Spleen (tissue), 11 donors: ENCODE data around the gene ZMYND8. TPM values are rescaled to one million over a fixed set of nuclear protein-coding genes. Genes with fewer than 3 reads are reported as not detected.

Experiments
- DNase-seq: peaks from one replicate; pipeline ENCODE4 v3.0.0-alpha.2; 2020
- H3K27ac ChIP-seq, 8 donors: fragments of 200-600 bp; sonication (generic) in 7 of 8; 1 replicate in 4 of 8; 2 replicates in 4 of 8; pipeline versions ENCODE4 v1.5.0 to v1.8.0; 2016 to 2021; ENCODE audit warnings: inconsistent platforms in 4 of 8, mild to moderate bottlenecking in 4 of 8, moderate library complexity in 1 of 8
- H3K27me3 ChIP-seq, 7 donors: fragments of 200-600 bp; sonication (generic) in 6 of 7; replicated peaks in 1 of 7; 1 replicate in 4 of 7; 2 replicates in 3 of 7; pipeline versions ENCODE4 v1.5.0 to v1.8.0; 2016 to 2021; ENCODE audit warnings: inconsistent platforms in 3 of 7, mild to moderate bottlenecking in 1 of 7
- H3K36me3 ChIP-seq, 6 donors: fragments of 200-600 bp; sonication (generic) in 5 of 6; 1 replicate in 4 of 6; 2 replicates in 2 of 6; pipeline versions ENCODE4 v1.5.0 to v1.8.0; 2016 to 2021; ENCODE audit warnings: inconsistent platforms in 2 of 6
- H3K4me1 ChIP-seq, 6 donors: fragments of 200-600 bp; sonication (generic) in 5 of 6; 1 replicate in 3 of 6; 2 replicates in 3 of 6; pipeline versions ENCODE4 v1.5.0 to v1.8.0; 2016 to 2021; ENCODE audit warnings: inconsistent platforms in 3 of 6
- H3K4me3 ChIP-seq, 8 donors: fragments of 200-600 bp; sonication (generic) in 7 of 8; 1 replicate in 4 of 8; 2 replicates in 4 of 8; pipeline versions ENCODE4 v1.5.0 to v1.8.0; 2016 to 2021; ENCODE audit warnings: inconsistent platforms in 4 of 8, mild to moderate bottlenecking in 4 of 8, moderate library complexity in 2 of 8
- H3K9me3 ChIP-seq, 8 donors: fragments of 200-600 bp; sonication (generic) in 7 of 8; 1 replicate in 4 of 8; 2 replicates in 4 of 8; pipeline versions ENCODE4 v1.5.0 to v1.8.0; 2016 to 2021; ENCODE audit warnings: inconsistent platforms in 4 of 8
- POLR2A ChIP-seq, 3 donors: fragments of 450-650 bp; IDR thresholded peaks; one replicate each; pipeline ENCODE4 v1.5.1; 2017; ENCODE audit warnings: antibody characterized with exemption in 3 of 3, mild to moderate bottlenecking in 1 of 3
- POLR2AphosphoS5 ChIP-seq, 3 donors: sonication (generic); formaldehyde crosslinking; IDR thresholded peaks; one replicate each; pipeline ENCODE4 v1.5.1; 2017; ENCODE audit warnings: antibody characterized with exemption in 3 of 3
- WGBS, 5 donors: extraction: QIAGEN DNeasy Blood & Tissue Kit in 3 of 5; methylation state at CpG; one replicate each; pipeline versions ENCODE4 v1.1.5 to v1.1.7; 2013 to 2018; 5-methylcytosine and 5-hydroxymethylcytosine counted together
- intact Hi-C: fragments of 100-400 bp; cut with DNase I; formaldehyde crosslinking; loops from one replicate; pipeline ENCODE4 v1.15.0; 2023; ENCODE audit warnings: low total_unique reads
- polyA plus RNA-seq, 3 donors: library from polyadenylated mRNA; stranded (reverse); fragments of 200-250 nt; gene quantifications; one replicate each; pipeline ENCODE4 v1.2.1, GENCODE V29; 2013
- total RNA-seq, 7 donors: library from RNA; depleted of rRNA in 3 of 7; stranded (reverse); fragments of >200 nt in 3 of 7; fragmentation: NEBNext Ultra II Directional in 4 of 7; extraction: Animal tissue kit (Norgen Biotek cat#: 25700) in 4 of 7; gene quantifications; one replicate each; pipeline versions ENCODE4 v1.1.0 to v1.2.1, GENCODE V29; 2016 to 2021
- TF ChIP-seq, protein P1 (sequence below), 11 experiments: fragments of 200-600 bp in 7 of 11; fragments of 450-650 bp in 4 of 11; sonication (generic) in 4 of 11; IDR thresholded peaks in 8 of 11; conservative IDR thresholded peaks in 3 of 11; 1 replicate in 7 of 11; 2 replicates in 4 of 11; pipeline versions ENCODE4 v1.4.0 to v1.8.0; 2016 to 2021; ENCODE audit warnings: antibody characterized with exemption in 11 of 11, inconsistent platforms in 4 of 11, mild to moderate bottlenecking in 1 of 11
- donor health status: healthy with polysubstance abuse.
- donor health status: DM: no; HTN: no; CAD: no; lungs with moderate emphysema.
- donor health status: DM: no; HTN: no; CAD: no.
- donor health status: Bipolar disorder and iron deficiency.
- donor health status: healthy.
- donor health status: DM: no; HTN: no; CAD: no.
- donor health status: DM: yes; HTN: yes; CAD: no.

ZMYND8 gene
- total and polyA plus RNA-seq, 10 donors, result 12.5 to 64.0 (median 46.8) TPM

DNA sequence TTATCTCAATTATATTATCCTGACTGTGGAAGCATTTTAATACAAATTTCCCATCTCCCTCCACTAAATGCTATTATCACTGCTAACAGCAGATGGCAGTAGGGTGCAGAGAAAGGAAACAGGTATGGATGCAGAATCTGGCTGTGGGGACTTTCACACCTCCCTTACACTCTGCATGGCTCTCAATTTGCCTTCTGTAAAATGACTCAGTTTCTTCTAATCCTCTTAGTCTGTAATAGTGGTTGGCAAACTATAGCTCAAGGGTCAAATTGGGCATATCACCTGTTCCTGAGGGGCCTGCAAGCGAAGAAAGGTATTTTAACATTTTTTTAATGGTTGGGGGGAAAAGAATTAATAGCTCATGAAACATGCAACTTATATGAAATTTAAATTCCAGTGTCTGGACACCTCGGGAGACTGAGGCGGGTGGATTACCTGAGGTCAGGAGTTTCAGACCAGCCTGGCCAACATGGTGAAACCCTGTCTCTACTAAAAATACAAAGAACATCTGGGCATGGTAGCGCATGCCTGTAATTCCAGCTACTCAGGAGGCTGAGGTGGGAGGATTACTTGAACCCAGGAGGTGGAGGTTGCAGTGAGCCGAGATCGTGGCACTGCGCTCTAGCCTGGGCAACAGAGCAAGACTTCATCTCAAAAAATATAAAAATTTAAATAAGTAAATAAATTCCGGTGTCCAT is 83.5 kb downstream of the ZMYND8 start:
- Histone ChIP-seq H3K36me3 (peaks cover 3 to 97% (median 39%) of the 10 kb centered on the region in 6 donors), H3K4me1 (peaks cover 8 to 58% (median 37%) of the 10 kb centered on the region in 6 donors), H3K27me3 (no peaks in the 10 kb centered on the region), H3K4me3 (no peak overlapping the region), H3K27ac (peak overlapping the region in 7 of 8 donors; percentile 73 to 83 (median 79)), H3K9me3 (no peaks in the 10 kb centered on the region)
- no peak for DNase-seq
- TF ChIP-seq POLR2A (IDR thresholded peaks at IDR 0.05), result no peak
- TF ChIP-seq, protein P1, sequence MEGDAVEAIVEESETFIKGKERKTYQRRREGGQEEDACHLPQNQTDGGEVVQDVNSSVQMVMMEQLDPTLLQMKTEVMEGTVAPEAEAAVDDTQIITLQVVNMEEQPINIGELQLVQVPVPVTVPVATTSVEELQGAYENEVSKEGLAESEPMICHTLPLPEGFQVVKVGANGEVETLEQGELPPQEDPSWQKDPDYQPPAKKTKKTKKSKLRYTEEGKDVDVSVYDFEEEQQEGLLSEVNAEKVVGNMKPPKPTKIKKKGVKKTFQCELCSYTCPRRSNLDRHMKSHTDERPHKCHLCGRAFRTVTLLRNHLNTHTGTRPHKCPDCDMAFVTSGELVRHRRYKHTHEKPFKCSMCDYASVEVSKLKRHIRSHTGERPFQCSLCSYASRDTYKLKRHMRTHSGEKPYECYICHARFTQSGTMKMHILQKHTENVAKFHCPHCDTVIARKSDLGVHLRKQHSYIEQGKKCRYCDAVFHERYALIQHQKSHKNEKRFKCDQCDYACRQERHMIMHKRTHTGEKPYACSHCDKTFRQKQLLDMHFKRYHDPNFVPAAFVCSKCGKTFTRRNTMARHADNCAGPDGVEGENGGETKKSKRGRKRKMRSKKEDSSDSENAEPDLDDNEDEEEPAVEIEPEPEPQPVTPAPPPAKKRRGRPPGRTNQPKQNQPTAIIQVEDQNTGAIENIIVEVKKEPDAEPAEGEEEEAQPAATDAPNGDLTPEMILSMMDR (IDR thresholded peaks at IDR 0.05 in 8 of 11, conservative IDR thresholded peaks at IDR 0.05 in 3 of 11), result peak; percentile 74 to 97 (median 86)
- TF ChIP-seq POLR2AphosphoS5 (IDR thresholded peaks at IDR 0.05), result peak in 1 of 3 donors; percentile 20
- intact Hi-C loops, result loop anchor here (2.0 to 5.0 kb wide), 2 partner anchors 112 to 349 kb away; no protein-coding TSS in a partner anchor
- 83 to 94% (median 91%) methylated on average over 8 of the region's 8 CpGs for WGBS, 5 donors

DNA sequence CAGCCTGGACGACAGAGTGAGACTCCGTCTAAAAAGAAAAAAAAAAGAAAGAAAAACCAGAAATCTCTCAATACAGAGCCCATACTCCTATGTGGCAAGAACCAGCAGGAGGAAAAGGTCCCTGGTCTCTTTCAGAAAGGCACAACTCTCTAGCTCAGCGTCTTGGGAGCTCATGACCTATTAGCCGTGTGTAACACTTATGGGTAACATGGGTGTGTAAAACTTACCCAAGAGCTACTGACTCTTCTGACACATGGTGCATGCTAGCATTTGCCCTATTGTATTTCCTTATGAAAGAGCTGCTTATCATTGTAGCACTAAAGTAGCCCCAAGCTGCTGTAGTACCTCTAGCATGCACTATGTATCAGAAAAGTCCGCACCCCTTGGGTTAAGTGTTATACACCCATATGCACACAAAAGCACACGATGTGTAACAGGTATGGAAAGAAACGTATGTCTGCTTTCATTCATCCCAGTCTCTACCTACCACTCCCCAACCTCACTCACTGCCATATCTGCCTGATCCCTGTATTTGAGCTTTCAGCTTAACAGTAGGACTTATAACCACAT is 85.4 kb downstream of the ZMYND8 start:
- Histone ChIP-seq H3K27ac (no peak overlapping the region), H3K9me3 (no peaks in the 10 kb centered on the region), H3K27me3 (no peaks in the 10 kb centered on the region), H3K4me1 (peaks cover 8 to 47% (median 33%) of the 10 kb centered on the region in 6 donors), H3K36me3 (peaks cover 2 to 97% (median 39%) of the 10 kb centered on the region in 6 donors), H3K4me3 (no peak overlapping the region)
- intact Hi-C loops, result loop anchor here (5.0 kb wide), 1 partner anchor 351 kb away; no protein-coding TSS in a partner anchor
- TF ChIP-seq, protein P1 (IDR thresholded peaks at IDR 0.05 in 8 of 11, conservative IDR thresholded peaks at IDR 0.05 in 3 of 11), result no peak
- TF ChIP-seq POLR2A (IDR thresholded peaks at IDR 0.05) (no peak), POLR2AphosphoS5 (IDR thresholded peaks at IDR 0.05) (no peak)
- DNase-seq, result no peak
- 79 to 92% (median 84%) methylated on average over 7 of the region's 7 CpGs for WGBS, 5 donors

DNA sequence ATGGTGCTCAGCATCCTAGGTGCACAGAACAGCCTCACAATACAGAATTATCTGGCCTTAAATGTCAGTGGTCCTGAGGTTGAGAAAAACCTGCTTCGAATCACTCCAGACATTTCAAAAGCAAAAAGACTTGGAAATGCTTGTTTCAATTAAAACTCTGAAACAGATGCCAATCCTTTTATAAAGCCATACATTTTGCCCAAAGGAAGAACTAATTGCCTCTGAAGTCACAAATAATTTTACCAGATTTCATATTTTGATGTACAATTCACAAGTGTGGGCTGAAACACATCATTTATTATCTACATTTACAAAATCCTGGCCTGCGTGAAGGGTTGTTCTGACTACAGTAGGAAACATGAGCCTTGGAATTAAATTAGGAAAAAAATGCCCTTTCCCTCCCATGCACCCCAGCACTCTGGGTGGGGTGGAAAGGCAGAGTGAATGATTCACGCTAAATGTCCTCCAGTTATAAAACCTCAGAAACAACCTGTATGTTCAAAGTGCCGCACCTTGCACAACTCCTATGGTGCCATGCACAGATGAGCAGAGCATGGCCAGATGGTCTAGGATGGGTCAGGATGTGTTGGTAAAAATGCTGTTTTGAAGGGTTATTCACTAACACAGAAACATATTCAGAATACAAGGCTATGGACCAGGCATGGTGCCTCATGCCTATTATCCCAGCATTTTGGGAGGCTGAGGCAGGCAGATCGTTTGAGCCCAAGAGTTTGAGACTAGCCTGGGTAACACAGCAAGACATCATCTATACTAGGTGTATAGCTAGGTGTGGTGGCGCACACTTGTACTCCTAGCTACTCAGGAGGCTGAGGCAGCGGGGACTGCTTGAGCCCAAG is 87.0 kb downstream of the ZMYND8 start:
- no peaks in the 10 kb centered on the region for H3K9me3 ChIP-seq
- TF ChIP-seq POLR2AphosphoS5 (IDR thresholded peaks at IDR 0.05) (no peak), POLR2A (IDR thresholded peaks at IDR 0.05) (no peak)
- TF ChIP-seq, protein P1 (IDR thresholded peaks at IDR 0.05 in 8 of 11, conservative IDR thresholded peaks at IDR 0.05 in 3 of 11), result no peak
- intact Hi-C loops, result loop anchor here (5.0 kb wide), 1 partner anchor 353 kb away; no protein-coding TSS in a partner anchor
- H3K4me3 ChIP-seq, result no peak overlapping the region
- WGBS, 5 donors, result 92 to 97% (median 96%) methylated on average over 6 to 7 of the region's 7 CpGs
- H3K4me1 ChIP-seq, result peaks cover 5 to 37% (median 22%) of the 10 kb centered on the region in 6 donors
- no peak for DNase-seq
- H3K27ac ChIP-seq, result peak overlapping the region in 2 of 8 donors; percentile 30 to 33
- no peaks in the 10 kb centered on the region for H3K27me3 ChIP-seq
- H3K36me3 ChIP-seq, result peaks cover 0 to 97% (median 27%) of the 10 kb centered on the region in 6 donors
